Heart left ventricle (tissue), 16 donors: ENCODE data around the gene MRPS6. TPM values are rescaled to one million over a fixed set of nuclear protein-coding genes. Genes with fewer than 3 reads are reported as not detected.
A peak's percentile ranks its signal among the peaks of the same experiment; 100 is the strongest.

Source experiments
- ATAC-seq, 4 donors: fragments of 200-7000 bp; cut with Tn5 transposase; one replicate each; pipeline ENCODE4 v1.9.1; 2020 to 2022; ENCODE audit warnings: moderate library complexity in 4 of 4, mild to moderate bottlenecking in 3 of 4, moderate number of reproducible peaks in 1 of 4
- DNase-seq, 5 donors: peaks; one replicate each; pipeline ENCODE4 v3.0.0-alpha.2; 2020
- H3K27ac ChIP-seq, 12 donors: fragments of 200-600 bp; sonication (generic) in 4 of 12; one replicate each; pipeline versions ENCODE4 v1.5.0 to v1.8.0; 2016 to 2022; ENCODE audit warnings: mild to moderate bottlenecking in 2 of 12
- H3K27me3 ChIP-seq, 9 donors: fragments of 200-600 bp; sonication (generic) in 2 of 9; one replicate each; pipeline versions ENCODE4 v1.5.1 to v1.8.0; 2016 to 2022; ENCODE audit warnings: mild to moderate bottlenecking in 3 of 9
- H3K36me3 ChIP-seq, 9 donors: fragments of 200-600 bp; sonication (generic) in 2 of 9; one replicate each; pipeline versions ENCODE4 v1.5.0 to v1.8.0; 2018 to 2022; ENCODE audit warnings: mild to moderate bottlenecking in 2 of 9
- H3K4me1 ChIP-seq, 12 donors: fragments of 200-600 bp; sonication (generic) in 4 of 12; one replicate each; pipeline versions ENCODE4 v1.5.0 to v1.8.0; 2016 to 2022; ENCODE audit warnings: mild to moderate bottlenecking in 3 of 12
- H3K4me3 ChIP-seq, 12 donors: fragments of 200-600 bp; sonication (generic) in 4 of 12; one replicate each; pipeline versions ENCODE4 v1.5.0 to v1.8.0; 2017 to 2022; ENCODE audit warnings: mild to moderate bottlenecking in 9 of 12, moderate library complexity in 4 of 12
- H3K9me3 ChIP-seq, 12 donors: fragments of 200-600 bp; sonication (generic) in 4 of 12; one replicate each; pipeline versions ENCODE4 v1.5.0 to v1.8.0; 2016 to 2022; ENCODE audit warnings: mild to moderate bottlenecking in 1 of 12
- CTCF ChIP-seq, 12 donors: fragments of 200-600 bp; sonication (generic) in 4 of 12; IDR thresholded peaks; one replicate each; pipeline versions ENCODE4 v1.5.0 to v1.8.0; 2018 to 2022; ENCODE audit warnings: antibody characterized with exemption in 12 of 12, mild to moderate bottlenecking in 5 of 12
- POLR2A ChIP-seq, 2 donors: fragments of 450-650 bp; IDR thresholded peaks; one replicate each; pipeline ENCODE4 v1.6.1; 2017; ENCODE audit warnings: antibody characterized with exemption in 2 of 2, mild to moderate bottlenecking in 2 of 2, moderate library complexity in 2 of 2
- WGBS, 4 donors: extraction: QIAGEN DNeasy Blood & Tissue Kit in 2 of 4; methylation state at CpG; one replicate each; pipeline versions ENCODE4 v1.1.5 to v1.1.7; 2013 to 2018; 5-methylcytosine and 5-hydroxymethylcytosine counted together
- intact Hi-C, 10 donors: fragments of 100-400 bp; cut with DNase I; formaldehyde crosslinking; loops; one replicate each; pipeline versions ENCODE4 v1.11.1 to v1.14.2; 2022
- polyA plus RNA-seq, 2 donors: library from polyadenylated mRNA; stranded (reverse); fragments of 200-250 nt; gene quantifications; one replicate each; pipeline ENCODE4 v1.2.3, GENCODE V29; 2013
- total RNA-seq, 9 donors: library from RNA; depleted of rRNA in 2 of 9; stranded (reverse); fragments of >200 nt in 2 of 9; fragmentation: NEBNext Ultra II Directional in 3 of 9; extraction: Animal tissue kit (Norgen Biotek cat#: 25700) in 3 of 9; gene quantifications; one replicate each; pipeline versions ENCODE4 v1.1.0 to v1.2.4, GENCODE V29; 2016 to 2023
- donor health status: ischemic (EF 13 %, LVEDD 7.1; RV severe dilation, severe dysfunction).
- donor health status: healthy with polysubstance abuse.
- donor health status: DM: no; HTN: yes; CAD: no.
- donor health status: DM: no; HTN: no; CAD: no.
- donor health status: ischemic (EF 25% LVEDD 6.9; RV normal size, moderate dysfunction).
- donor health status: ischemic (EF 25% LVEDD 5.7; RV mildly dilated, moderate dysfunction).
- donor health status: healthy.
- donor health status: DM: yes; HTN: yes; CAD: no.
- donor health status: ischemic (EF 35%, LVEDD 5.7; RV mildly dilated, moderate dysfunction).
- donor health status: nonischemic (EF 11% LVEDD 7.7; RV severe dilation, severe dysfunction).
- donor health status: DM: yes; HTN: yes; CAD: no.
- donor health status: PGD.
- donor health status: ischemic (EF 29% LVEDD 5.4; RV normal size, mild dysfunction).
- donor health status: nonischemic (EF 23%, LVEDD 6.1; RV moderate dilation, normal function).

The MRPS6 gene
- total and polyA plus RNA-seq, 11 donors, result 21.8 to 61.7 (median 44.6) TPM

GRCh38 chr21:34183331-34183928 is 110.1 kb downstream of the MRPS6 start:
- intact Hi-C loops, result loop anchor here in 1 of 10 donors (5.0 kb wide), 1 partner anchor 111 kb away; the partner anchor contains the start of genes MRPS6 and SLC5A3
- TF ChIP-seq CTCF (IDR thresholded peaks at IDR 0.05) (no peak), POLR2A (IDR thresholded peaks at IDR 0.05) (no peak)
- ATAC-seq, result no peak
- no peak overlapping the region for H3K27ac ChIP-seq
- H3K4me3 ChIP-seq, result no peak overlapping the region
- no peaks in the 10 kb centered on the region for H3K9me3 ChIP-seq
- no peaks in the 10 kb centered on the region for H3K27me3 ChIP-seq
- 77 to 97% (median 93%) methylated on average over 5 of the region's 5 CpGs for WGBS, 4 donors
- no peak for DNase-seq
- peaks cover 0 to 5% (median 0%) of the 10 kb centered on the region in 12 donors for H3K4me1 ChIP-seq
- no peaks in the 10 kb centered on the region for H3K36me3 ChIP-seq

GRCh38 chr21:34184232-34184631 is 110.9 kb downstream of the MRPS6 start:
- intact Hi-C loops, result loop anchor here in 1 of 10 donors (5.0 kb wide), 1 partner anchor 112 kb away; the partner anchor contains the start of genes MRPS6 and SLC5A3
- TF ChIP-seq CTCF (IDR thresholded peaks at IDR 0.05), result no peak
- no peak for TF ChIP-seq POLR2A (IDR thresholded peaks at IDR 0.05)
- no peak for ATAC-seq

GRCh38 chr21:34185026-34185750 is 111.8 kb downstream of the MRPS6 start:
- TF ChIP-seq CTCF (IDR thresholded peaks at IDR 0.05) (no peak), POLR2A (IDR thresholded peaks at IDR 0.05) (no peak)
- Histone ChIP-seq H3K4me3 (no peak overlapping the region), H3K36me3 (no peaks in the 10 kb centered on the region), H3K4me1 (peaks cover 0 to 5% (median 0%) of the 10 kb centered on the region in 12 donors), H3K27me3 (no peaks in the 10 kb centered on the region), H3K9me3 (no peaks in the 10 kb centered on the region), H3K27ac (no peak overlapping the region)
- 74 to 86% (median 84%) methylated on average over 11 to 15 of the region's 15 CpGs for WGBS, 4 donors
- DNase-seq (no peak), ATAC-seq (no peak)
- intact Hi-C loops, result no loop called here

More at GRCh38 chr21:34184232-34184631, 110.9 kb downstream of the MRPS6 start:
- Histone ChIP-seq H3K4me1 (peaks cover 0 to 5% (median 0%) of the 10 kb centered on the region in 12 donors), H3K4me3 (no peak overlapping the region), H3K36me3 (no peaks in the 10 kb centered on the region), H3K27me3 (no peaks in the 10 kb centered on the region), H3K9me3 (no peaks in the 10 kb centered on the region), H3K27ac (no peak overlapping the region)
- no peak for DNase-seq
- WGBS, 4 donors, result 88 to 91% (median 89%) methylated on average over 5 of the region's 5 CpGs

- intact Hi-C loops, result no loop called here
- Histone ChIP-seq H3K4me1 (peaks cover 0 to 5% (median 0%) of the 10 kb centered on the region in 12 donors), H3K27me3 (no peaks in the 10 kb centered on the region), H3K36me3 (no peaks in the 10 kb centered on the region), H3K4me3 (no peak overlapping the region), H3K9me3 (no peaks in the 10 kb centered on the region), H3K27ac (no peak overlapping the region)
- TF ChIP-seq POLR2A (IDR thresholded peaks at IDR 0.05) (no peak), CTCF (IDR thresholded peaks at IDR 0.05) (no peak)
- 52 to 81% (median 60%) methylated on average over 6 to 12 of the region's 12 CpGs for WGBS, 4 donors
- ATAC-seq (peak in 2 of 4 donors; percentile 44 to 45), DNase-seq (peak in 1 of 5 donors; percentile 33)
Observed at GRCh38 chr21:34186109-34186719, 112.8 kb downstream of the MRPS6 start.
